Lower leg skin (tissue), 4 donors: ENCODE results near the gene HBE1. TPM values are rescaled to one million over a fixed set of nuclear protein-coding genes. Genes with fewer than 3 reads are reported as not detected.

Experiments
- DNase-seq, 2 donors: peaks; one replicate each; pipeline ENCODE4 v3.0.0-alpha.2; 2019; ENCODE audit warnings: low spot score in 2 of 2
- H3K4me3 ChIP-seq: fragments of 200-600 bp; sonication (generic); 2 replicates; pipeline ENCODE4 v1.5.1; 2017; ENCODE audit warnings: mild to moderate bottlenecking, low read depth; ENCODE audit not compliant: poor library complexity, severe bottlenecking
- POLR2A ChIP-seq, 2 donors: fragments of 450-650 bp; IDR thresholded peaks; one replicate each; pipeline ENCODE4 v1.6.1; 2016 to 2017; ENCODE audit warnings: antibody characterized with exemption in 2 of 2, mild to moderate bottlenecking in 1 of 2, moderate library complexity in 1 of 2
- WGBS, 2 donors: methylation state at CpG; one replicate each; pipeline ENCODE4 v1.1.5; 2018; 5-methylcytosine and 5-hydroxymethylcytosine counted together
- intact Hi-C: fragments of 100-400 bp; cut with DNase I; formaldehyde crosslinking; loops from one replicate; pipeline ENCODE4 v1.15.0; 2023; ENCODE audit warnings: low total_unique reads
- total RNA-seq, 4 donors: library from RNA; depleted of rRNA; stranded (reverse); fragments of >200 nt; gene quantifications; one replicate each; pipeline ENCODE4 v1.1.0, GENCODE V29; 2016
- TF ChIP-seq, protein P1 (sequence below), 3 donors: fragments of 450-650 bp; IDR thresholded peaks; one replicate each; pipeline ENCODE4 v1.5.1; 2016; ENCODE audit warnings: antibody characterized with exemption in 3 of 3, mild to moderate bottlenecking in 3 of 3, moderate library complexity in 2 of 3

Gene HBE1
- total RNA-seq, 4 donors from 2014 or later, result not detected

DNA sequence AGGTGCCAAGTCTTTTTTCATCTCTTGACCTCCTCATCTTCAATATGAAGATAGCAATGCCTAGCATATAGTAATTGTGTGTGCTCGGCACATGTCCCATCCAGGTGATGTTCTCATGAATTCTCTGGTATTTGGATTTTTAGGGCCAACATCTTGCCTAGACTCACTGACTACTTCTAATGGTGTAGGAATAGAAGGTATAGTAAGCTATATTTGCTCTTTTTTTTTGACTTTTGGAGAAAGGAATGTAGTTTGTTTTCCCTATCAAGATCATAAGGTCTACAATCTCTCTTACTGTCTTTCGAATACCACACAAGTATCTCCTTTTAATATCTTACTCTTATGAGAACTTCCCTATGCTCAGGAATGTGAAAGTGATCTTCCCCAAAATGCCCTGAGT, 38.6 kb downstream of the HBE1 start:
- no peak for DNase-seq
- H3K4me3 ChIP-seq, result no peak overlapping the region
- no peak for TF ChIP-seq POLR2A (IDR thresholded peaks at IDR 0.05)
- TF ChIP-seq, protein P1, sequence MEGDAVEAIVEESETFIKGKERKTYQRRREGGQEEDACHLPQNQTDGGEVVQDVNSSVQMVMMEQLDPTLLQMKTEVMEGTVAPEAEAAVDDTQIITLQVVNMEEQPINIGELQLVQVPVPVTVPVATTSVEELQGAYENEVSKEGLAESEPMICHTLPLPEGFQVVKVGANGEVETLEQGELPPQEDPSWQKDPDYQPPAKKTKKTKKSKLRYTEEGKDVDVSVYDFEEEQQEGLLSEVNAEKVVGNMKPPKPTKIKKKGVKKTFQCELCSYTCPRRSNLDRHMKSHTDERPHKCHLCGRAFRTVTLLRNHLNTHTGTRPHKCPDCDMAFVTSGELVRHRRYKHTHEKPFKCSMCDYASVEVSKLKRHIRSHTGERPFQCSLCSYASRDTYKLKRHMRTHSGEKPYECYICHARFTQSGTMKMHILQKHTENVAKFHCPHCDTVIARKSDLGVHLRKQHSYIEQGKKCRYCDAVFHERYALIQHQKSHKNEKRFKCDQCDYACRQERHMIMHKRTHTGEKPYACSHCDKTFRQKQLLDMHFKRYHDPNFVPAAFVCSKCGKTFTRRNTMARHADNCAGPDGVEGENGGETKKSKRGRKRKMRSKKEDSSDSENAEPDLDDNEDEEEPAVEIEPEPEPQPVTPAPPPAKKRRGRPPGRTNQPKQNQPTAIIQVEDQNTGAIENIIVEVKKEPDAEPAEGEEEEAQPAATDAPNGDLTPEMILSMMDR (IDR thresholded peaks at IDR 0.05), result no peak
- intact Hi-C loops, result no loop called here
- WGBS, 2 donors, result 88 to 89% methylated on average over 2 of the region's 2 CpGs

DNA sequence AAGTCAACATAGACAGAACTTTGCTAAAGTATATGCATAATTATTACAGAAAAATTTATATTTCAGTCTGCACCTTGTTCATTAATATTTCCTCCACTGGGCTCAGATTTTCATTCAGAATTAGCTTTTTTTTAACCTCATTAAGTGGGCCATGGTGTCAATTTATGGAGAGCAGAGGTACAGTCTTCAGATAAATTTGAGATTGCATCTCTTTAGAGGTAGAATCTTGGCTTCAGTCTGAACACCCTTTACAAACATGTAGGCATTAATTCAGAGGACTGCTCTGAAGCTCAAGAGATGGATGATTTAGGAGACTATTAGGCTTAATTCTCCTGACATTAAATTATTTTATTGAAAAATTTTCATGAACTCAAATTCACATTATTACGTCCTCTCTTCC, 39.5 kb downstream of the HBE1 start:
- no peak for DNase-seq
- WGBS, 2 donors, result 87 to 91% methylated on average over 1 of the region's 1 CpG
- no peak for TF ChIP-seq POLR2A (IDR thresholded peaks at IDR 0.05)
- TF ChIP-seq, protein P1 (IDR thresholded peaks at IDR 0.05), result no peak
- intact Hi-C loops, result no loop called here
- no peak overlapping the region for H3K4me3 ChIP-seq

DNA sequence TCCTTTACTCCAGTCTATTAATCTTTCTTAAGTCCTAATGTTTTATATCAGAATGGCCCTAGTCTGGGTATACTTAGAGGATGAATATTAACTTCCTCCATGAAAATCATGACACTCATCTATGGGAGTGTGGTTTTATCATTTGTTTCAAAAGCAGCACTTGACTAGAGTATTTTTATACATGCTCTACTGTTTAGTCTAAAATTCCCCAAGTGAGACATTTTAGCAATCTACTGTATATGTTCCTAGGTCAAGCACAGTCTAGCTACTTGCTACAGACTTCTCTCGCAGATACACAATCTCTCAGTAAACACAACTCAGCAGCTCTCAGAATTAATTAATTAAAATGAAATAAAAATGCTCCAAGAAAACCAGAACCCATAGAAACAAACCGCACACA, 39.9 kb downstream of the HBE1 start:
- 88 to 92% methylated on average over 2 of the region's 2 CpGs for WGBS, 2 donors
- TF ChIP-seq, protein P1 (IDR thresholded peaks at IDR 0.05), result no peak
- TF ChIP-seq POLR2A (IDR thresholded peaks at IDR 0.05), result no peak
- H3K4me3 ChIP-seq, result no peak overlapping the region
- intact Hi-C loops, result no loop called here
- DNase-seq, result no peak

DNA sequence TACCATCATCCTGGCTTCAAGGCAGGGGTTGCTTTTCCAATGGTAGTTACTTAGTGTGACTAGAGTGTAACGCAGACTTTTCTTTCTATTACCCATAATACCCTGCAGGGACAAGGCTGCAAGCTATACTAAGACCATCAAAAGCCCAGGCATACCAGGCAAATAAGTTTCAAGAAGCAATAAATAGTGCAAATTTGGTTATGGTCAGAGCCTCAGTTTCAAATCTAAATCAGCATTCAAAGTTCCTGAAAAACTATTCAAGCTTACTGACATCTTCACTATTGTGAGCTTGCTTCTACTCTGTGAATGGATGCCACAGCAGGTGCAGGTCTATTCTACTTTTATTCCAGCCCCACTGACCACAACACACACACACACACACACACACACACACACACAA, 40.4 kb downstream of the HBE1 start:
- WGBS, 2 donors, result 71 to 75% methylated on average over 1 of the region's 1 CpG
- no peak for DNase-seq
- TF ChIP-seq POLR2A (IDR thresholded peaks at IDR 0.05), result no peak
- TF ChIP-seq, protein P1 (IDR thresholded peaks at IDR 0.05), result no peak
- no peak overlapping the region for H3K4me3 ChIP-seq
- intact Hi-C loops, result no loop called here

DNA sequence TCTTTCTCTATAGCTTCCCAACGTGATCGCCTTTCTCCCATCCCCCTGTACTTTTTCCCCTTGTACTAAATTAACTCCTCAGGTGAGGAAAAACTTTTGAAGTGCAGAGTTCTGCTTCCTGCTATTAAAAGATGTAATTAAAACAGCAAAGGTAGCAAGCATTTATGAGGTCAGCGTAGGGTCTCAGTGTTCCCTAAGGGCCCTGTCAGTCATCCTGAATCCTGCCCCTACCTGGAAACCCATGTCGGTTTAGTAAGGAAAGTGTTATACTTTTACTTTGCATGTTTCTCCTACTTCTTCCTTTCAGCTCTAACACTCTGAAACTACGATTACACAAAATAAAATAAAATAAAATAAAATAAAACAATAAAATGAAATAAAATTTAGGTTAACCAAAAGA, 41.6 kb downstream of the HBE1 start:
- DNase-seq, result no peak
- no peak for TF ChIP-seq POLR2A (IDR thresholded peaks at IDR 0.05)
- TF ChIP-seq, protein P1 (IDR thresholded peaks at IDR 0.05), result no peak
- no peak overlapping the region for H3K4me3 ChIP-seq
- 34 to 43% methylated on average over 5 of the region's 5 CpGs for WGBS, 2 donors
- intact Hi-C loops, result no loop called here

DNA sequence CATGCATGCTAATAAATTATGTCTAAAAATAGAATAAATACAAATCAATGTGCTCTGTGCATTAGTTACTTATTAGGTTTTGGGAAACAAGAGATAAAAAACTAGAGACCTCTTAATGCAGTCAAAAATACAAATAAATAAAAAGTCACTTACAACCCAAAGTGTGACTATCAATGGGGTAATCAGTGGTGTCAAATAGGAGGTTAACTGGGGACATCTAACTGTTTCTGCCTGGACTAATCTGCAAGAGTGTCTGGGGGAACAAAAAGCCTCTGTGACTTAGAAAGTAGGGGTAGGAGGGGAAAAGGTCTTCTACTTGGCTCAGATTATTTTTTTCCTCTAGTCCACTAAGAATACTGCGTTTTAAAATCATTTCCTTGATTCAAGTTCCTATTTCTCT, 42.1 kb downstream of the HBE1 start:
- 38 to 41% methylated on average over 1 of the region's 1 CpG for WGBS, 2 donors
- H3K4me3 ChIP-seq, result no peak overlapping the region
- DNase-seq, result no peak
- intact Hi-C loops, result no loop called here
- TF ChIP-seq POLR2A (IDR thresholded peaks at IDR 0.05), result no peak
- TF ChIP-seq, protein P1 (IDR thresholded peaks at IDR 0.05), result no peak
